GM13976 (cell line): ENCODE results near the gene SKIDA1.

Source experiments
- DNase-seq: peaks from one replicate; pipeline ENCODE4 v3.0.0; 2012; ENCODE audit warnings: low spot score
- in situ Hi-C: fragments of 300-500 bp; cut with MboI; formaldehyde crosslinking; loops from one replicate; pipeline ENCODE4 v1.12.0; 2022; ENCODE audit warnings: low sequenced_read_pairs, mixed read lengths, inconsistent platforms; ENCODE audit not compliant: unreplicated experiment
- TF ChIP-seq, protein P1 (sequence below): IDR thresholded peaks from 2 replicates; pipeline ENCODE4 v1.5.1; 2012; ENCODE audit warnings: borderline replicate concordance, mild to moderate bottlenecking; ENCODE audit not compliant: insufficient read depth; ENCODE audit errors: extremely low read depth, missing control alignments, control extremely low read depth

The SKIDA1 gene

GRCh38 chr10:21516242-21517131 is 9.0 kb downstream of the SKIDA1 start:
- DNase-seq, result peak; percentile 75
- TF ChIP-seq, protein P1, sequence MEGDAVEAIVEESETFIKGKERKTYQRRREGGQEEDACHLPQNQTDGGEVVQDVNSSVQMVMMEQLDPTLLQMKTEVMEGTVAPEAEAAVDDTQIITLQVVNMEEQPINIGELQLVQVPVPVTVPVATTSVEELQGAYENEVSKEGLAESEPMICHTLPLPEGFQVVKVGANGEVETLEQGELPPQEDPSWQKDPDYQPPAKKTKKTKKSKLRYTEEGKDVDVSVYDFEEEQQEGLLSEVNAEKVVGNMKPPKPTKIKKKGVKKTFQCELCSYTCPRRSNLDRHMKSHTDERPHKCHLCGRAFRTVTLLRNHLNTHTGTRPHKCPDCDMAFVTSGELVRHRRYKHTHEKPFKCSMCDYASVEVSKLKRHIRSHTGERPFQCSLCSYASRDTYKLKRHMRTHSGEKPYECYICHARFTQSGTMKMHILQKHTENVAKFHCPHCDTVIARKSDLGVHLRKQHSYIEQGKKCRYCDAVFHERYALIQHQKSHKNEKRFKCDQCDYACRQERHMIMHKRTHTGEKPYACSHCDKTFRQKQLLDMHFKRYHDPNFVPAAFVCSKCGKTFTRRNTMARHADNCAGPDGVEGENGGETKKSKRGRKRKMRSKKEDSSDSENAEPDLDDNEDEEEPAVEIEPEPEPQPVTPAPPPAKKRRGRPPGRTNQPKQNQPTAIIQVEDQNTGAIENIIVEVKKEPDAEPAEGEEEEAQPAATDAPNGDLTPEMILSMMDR, result no peak
- in situ Hi-C loops, result loop anchor here (25.0 kb wide), 1 partner anchor 421 kb away; no protein-coding TSS in a partner anchor

DNA sequence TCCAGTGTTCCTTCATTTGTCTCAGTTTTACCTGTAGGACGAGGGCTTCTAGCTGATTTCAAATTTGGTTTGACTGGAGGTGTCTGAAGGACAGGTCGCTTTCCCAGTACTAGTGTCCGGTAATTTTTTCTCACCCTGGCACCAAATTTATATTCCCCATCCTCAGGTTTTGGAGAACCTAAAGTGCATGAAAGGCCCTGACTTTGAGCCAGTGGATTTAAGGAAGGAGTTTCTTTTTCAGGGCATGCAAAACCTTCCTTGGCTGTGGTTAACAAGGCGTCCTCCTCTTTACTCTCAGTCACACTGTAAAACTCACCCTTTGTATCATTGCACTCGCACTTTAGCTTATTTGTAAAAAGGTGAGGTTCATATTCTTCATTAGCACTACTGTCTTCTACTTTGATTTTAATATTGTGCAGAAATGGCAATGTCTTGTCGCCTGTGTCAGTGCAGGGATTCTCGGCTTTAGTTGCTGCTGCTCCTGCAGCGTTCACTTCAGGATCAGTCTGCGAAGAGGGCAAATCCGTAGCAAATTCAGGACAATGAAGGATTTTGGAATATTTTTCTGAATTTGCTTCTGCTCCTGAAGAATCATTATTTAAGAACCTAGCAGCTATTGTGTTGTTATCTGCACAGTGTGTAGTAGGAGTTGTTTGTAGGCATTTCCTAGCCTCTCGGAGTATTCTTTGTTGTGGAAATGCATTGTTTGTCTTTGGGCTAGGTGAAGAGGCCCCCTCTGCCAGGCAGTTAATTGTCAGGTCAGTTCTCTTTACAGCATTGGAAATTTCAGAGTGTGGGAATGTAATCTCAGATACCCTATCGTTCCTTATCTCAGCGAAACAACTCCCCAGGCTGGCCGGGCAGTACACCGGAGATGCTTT is 9.9 kb downstream of the SKIDA1 start:
- in situ Hi-C loops, result loop anchor here (25.0 kb wide), 1 partner anchor 422 kb away; no protein-coding TSS in a partner anchor
- no peak for DNase-seq
- TF ChIP-seq, protein P1, result no peak

DNA sequence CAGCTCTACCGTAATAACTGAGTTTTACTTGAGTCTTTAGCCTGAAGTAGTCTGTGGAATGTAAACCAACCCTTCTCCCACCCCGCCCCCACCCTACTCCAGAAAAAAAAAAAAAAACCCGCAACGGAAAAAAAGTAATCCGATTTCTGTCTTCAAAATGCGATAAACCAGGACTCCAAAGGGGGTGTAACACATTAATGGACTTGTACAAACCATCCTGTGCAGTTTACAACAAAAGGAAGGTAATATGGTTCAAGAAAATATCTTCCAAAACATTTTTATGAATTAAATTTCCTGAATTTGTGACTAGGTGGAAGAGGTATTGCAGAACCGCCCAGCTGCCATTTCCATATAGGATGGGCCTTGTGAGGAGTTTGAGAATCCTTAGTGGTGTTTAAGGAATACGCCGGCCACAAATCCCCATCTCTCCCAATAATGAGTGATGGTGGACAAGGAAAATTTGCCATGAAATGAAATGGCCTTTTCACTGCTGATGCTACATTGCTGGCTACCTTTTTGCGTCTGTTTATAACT is 10.6 kb downstream of the SKIDA1 start:
- in situ Hi-C loops, result loop anchor here (25.0 kb wide), 1 partner anchor 422 kb away; no protein-coding TSS in a partner anchor
- TF ChIP-seq, protein P1, result no peak
- no peak for DNase-seq

GRCh38 chr10:21514129-21514817 is 11.2 kb downstream of the SKIDA1 start:
- in situ Hi-C loops, result loop anchor here (25.0 kb wide), 1 partner anchor 423 kb away; no protein-coding TSS in a partner anchor
- TF ChIP-seq, protein P1, result no peak
- no peak for DNase-seq

DNA sequence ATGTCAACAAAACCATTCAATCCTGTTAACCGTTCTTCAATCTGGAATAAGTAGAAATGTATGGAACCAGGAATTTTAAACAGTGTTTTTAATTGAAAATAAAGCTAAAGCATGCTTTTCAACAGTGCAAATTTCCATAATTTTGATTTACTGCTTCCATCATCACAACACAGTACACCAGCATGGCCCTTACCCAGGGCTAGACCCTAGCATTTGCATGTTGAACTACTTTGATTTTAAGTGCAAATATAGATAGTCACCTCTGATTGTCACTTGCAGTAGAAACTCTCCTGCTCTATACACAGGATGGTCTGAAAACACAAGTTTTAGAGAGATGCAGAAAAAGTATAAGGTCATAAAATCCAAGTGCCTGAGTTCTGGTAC is 12.1 kb downstream of the SKIDA1 start:
- TF ChIP-seq, protein P1, result no peak
- no peak for DNase-seq
- in situ Hi-C loops, result loop anchor here (25.0 kb wide), 1 partner anchor 424 kb away; no protein-coding TSS in a partner anchor
